DOHH2 (cell line): ENCODE measurements around the gene ZNF385C.
"Not testable (repeated sequence)": the region's sequence is repeated elsewhere in the genome, so short reads cannot be mapped to it uniquely, and the experiment has no call there.

ENCODE experiments used
- H3F3A ChIP-seq: fragments of 200-600 bp; sonication (generic), shearing (Covaris generic); 2 replicates; pipeline ENCODE4 v1.6.0; 2016; ENCODE audit warnings: antibody characterized with exemption, mild to moderate bottlenecking; ENCODE audit not compliant: control insufficient read depth, insufficient read depth
- H3K27ac ChIP-seq: fragments of 200-600 bp; sonication (generic); 2 replicates; pipeline ENCODE4 v1.5.1; 2014; ENCODE audit warnings: low read depth, mild to moderate bottlenecking, low read length, moderate library complexity
- H3K27me3 ChIP-seq: fragments of 200-600 bp; sonication (generic); 2 replicates; pipeline ENCODE4 v1.6.1; 2014; ENCODE audit warnings: mild to moderate bottlenecking, low read length, mixed read lengths; ENCODE audit not compliant: control insufficient read depth
- H3K36me3 ChIP-seq: fragments of 200-600 bp; sonication (generic); 2 replicates; pipeline ENCODE4 v1.6.1; 2014; ENCODE audit warnings: mild to moderate bottlenecking, low read length, moderate library complexity, mixed read lengths; ENCODE audit not compliant: control insufficient read depth
- H3K4me1 ChIP-seq: fragments of 200-600 bp; sonication (generic); 2 replicates; pipeline ENCODE4 v1.6.1; 2014; ENCODE audit warnings: mild to moderate bottlenecking, low read length, mixed read lengths; ENCODE audit not compliant: control insufficient read depth
- H3K4me2 ChIP-seq: fragments of 200-600 bp; sonication (generic); 2 replicates; pipeline ENCODE4 v1.6.0; 2014; ENCODE audit warnings: mild to moderate bottlenecking, low read length, moderate library complexity
- H3K4me3 ChIP-seq: fragments of 200-600 bp; sonication (generic); 2 replicates; pipeline ENCODE4 v1.5.1; 2014; ENCODE audit warnings: mild to moderate bottlenecking, low read length, mixed read lengths
- H3K79me2 ChIP-seq: fragments of 200-600 bp; sonication (generic); 2 replicates; pipeline ENCODE4 v1.6.1; 2014; ENCODE audit warnings: mild to moderate bottlenecking, low read length, mixed read lengths; ENCODE audit not compliant: control insufficient read depth
- H3K9me2 ChIP-seq: fragments of 200-600 bp; sonication (generic); replicated peaks from 2 replicates; pipeline ENCODE4 v1.6.1; 2014; ENCODE audit warnings: mild to moderate bottlenecking, low read length, mixed read lengths; ENCODE audit not compliant: control insufficient read depth
- H3K9me3 ChIP-seq: fragments of 200-600 bp; sonication (generic); 2 replicates; pipeline ENCODE4 v1.6.1; 2014; ENCODE audit warnings: antibody characterized with exemption, low read length, mixed read lengths; ENCODE audit not compliant: control insufficient read depth, insufficient read depth
- H4K20me1 ChIP-seq: fragments of 200-600 bp; sonication (generic); 2 replicates; pipeline ENCODE4 v1.6.0; 2014; ENCODE audit warnings: low read depth, mild to moderate bottlenecking, antibody characterized with exemption, low read length, moderate library complexity; ENCODE audit not compliant: control insufficient read depth, insufficient read depth
- EZH2phosphoT487 ChIP-seq: fragments of 200-600 bp; sonication (generic); IDR thresholded peaks from 2 replicates; pipeline ENCODE4 v1.6.1; 2017; ENCODE audit warnings: borderline replicate concordance, mild to moderate bottlenecking, antibody characterized with exemption, low read length, moderate library complexity, mixed read lengths
- TF ChIP-seq, protein P1 (sequence below): fragments of 200-600 bp; sonication (generic); IDR thresholded peaks from one replicate; pipeline ENCODE4 v1.5.1; 2014; ENCODE audit warnings: antibody characterized with exemption, mild to moderate bottlenecking, low read depth, low read length; ENCODE audit not compliant: poor library complexity, severe bottlenecking

The ZNF385C gene

DNA sequence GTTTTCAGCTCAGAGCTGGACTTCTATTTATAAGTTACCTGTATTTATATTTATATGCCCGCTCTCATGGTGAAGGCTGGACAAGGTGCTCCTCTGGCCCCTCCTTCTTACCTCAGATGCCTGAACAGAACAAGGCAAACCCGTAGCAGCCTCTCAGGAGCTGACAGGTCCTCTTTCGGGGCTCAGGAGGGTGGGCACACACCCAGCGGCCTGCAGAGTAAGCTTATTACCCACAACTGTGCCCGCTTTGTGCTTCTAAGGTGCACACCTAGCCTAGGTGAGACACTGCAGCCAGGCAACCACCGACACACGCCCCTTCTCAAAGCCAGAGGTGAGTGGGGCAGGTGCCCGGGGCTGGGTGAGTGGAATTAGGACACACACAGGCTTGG lies 73.1 kb downstream of the ZNF385C start:
- Histone ChIP-seq H3K9me2 (no peaks in the 10 kb centered on the region), H3K9me3 (no peaks in the 10 kb centered on the region), H3K27me3 (no peaks in the 10 kb centered on the region), H3K27ac (no peak overlapping the region), H4K20me1 (no peaks in the 10 kb centered on the region), H3K4me2 (no peak overlapping the region), H3K36me3 (peaks cover 35% of the 10 kb centered on the region), H3K79me2 (peaks cover 15% of the 10 kb centered on the region), H3F3A (0 out of 2 replicates have a peak, but pooled peaks cover 6% of the 10 kb centered on the region), H3K4me1 (peaks cover 16% of the 10 kb centered on the region), H3K4me3 (no peak overlapping the region)
- no peak for TF ChIP-seq EZH2phosphoT487
- TF ChIP-seq, protein P1, sequence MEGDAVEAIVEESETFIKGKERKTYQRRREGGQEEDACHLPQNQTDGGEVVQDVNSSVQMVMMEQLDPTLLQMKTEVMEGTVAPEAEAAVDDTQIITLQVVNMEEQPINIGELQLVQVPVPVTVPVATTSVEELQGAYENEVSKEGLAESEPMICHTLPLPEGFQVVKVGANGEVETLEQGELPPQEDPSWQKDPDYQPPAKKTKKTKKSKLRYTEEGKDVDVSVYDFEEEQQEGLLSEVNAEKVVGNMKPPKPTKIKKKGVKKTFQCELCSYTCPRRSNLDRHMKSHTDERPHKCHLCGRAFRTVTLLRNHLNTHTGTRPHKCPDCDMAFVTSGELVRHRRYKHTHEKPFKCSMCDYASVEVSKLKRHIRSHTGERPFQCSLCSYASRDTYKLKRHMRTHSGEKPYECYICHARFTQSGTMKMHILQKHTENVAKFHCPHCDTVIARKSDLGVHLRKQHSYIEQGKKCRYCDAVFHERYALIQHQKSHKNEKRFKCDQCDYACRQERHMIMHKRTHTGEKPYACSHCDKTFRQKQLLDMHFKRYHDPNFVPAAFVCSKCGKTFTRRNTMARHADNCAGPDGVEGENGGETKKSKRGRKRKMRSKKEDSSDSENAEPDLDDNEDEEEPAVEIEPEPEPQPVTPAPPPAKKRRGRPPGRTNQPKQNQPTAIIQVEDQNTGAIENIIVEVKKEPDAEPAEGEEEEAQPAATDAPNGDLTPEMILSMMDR = no peak

DNA sequence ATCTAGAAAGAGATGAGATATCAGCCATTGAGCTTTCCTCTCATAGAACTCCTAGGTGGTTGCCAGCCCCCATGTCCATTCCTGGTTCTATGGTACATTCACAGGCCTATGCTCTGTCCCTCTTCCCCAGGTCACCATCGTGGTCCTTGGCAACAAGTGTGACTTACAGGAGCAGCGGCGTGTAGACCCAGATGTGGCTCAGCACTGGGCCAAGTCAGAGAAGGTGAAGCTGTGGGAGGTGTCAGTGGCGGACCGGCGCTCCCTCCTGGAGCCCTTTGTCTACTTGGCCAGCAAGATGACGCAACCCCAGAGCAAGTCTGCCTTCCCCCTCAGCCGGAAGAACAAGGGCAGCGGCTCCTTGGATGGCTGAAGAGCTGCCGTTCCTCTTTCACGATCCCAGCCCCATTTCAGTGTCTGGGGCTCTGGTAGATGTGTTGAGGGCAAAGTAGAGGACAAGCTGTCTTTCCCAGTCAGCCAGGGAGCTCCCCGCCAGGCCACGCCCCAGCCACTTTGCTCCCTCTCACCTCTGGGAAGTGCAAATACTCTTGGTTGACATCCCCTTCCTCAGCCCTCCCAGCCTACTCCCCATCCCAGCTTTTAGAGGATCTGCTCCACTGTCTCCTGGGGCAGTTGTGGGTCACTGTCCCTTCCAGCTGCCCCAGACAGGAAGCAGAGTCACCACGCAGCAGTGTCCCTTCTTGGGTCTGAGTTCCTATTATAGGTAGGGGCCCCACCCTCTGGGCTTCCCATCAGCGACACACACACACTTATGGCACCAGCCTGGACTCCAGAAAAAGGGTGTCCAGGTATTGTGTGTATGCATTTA lies 74.5 kb downstream of the ZNF385C start:
- Histone ChIP-seq H3F3A (0 out of 2 replicates have a peak, but pooled peaks cover 6% of the 10 kb centered on the region), H3K9me3 (no peaks in the 10 kb centered on the region), H3K4me1 (peaks cover 21% of the 10 kb centered on the region), H3K4me3 (no peak overlapping the region), H3K9me2 (no peaks in the 10 kb centered on the region), H3K27ac (no peak overlapping the region), H3K36me3 (peaks cover 36% of the 10 kb centered on the region), H4K20me1 (no peaks in the 10 kb centered on the region), H3K4me2 (no peak overlapping the region), H3K27me3 (no peaks in the 10 kb centered on the region), H3K79me2 (peaks cover 18% of the 10 kb centered on the region)
- TF ChIP-seq, protein P1 = no peak

DNA sequence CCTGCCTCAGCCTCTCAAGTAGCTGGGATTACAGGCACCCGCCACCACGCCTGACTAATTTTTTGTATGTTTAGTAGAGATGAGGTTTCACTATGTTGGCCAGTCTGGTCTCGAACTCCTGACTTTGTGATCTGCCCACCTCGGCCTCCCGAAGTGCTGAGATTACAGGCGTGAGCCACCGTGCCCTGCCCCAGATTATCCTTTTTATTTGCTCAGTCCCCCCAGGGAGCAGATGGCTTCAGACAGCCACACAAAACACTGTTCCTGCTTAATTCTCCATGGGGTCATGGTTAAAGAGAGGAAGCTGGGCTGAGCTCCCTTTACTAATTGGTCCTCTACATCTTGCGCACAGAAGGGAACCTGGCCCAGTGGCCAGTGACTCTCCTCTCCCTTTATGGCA lies 77.4 kb downstream of the ZNF385C start:
- not testable (repeated sequence) for H4K20me1 ChIP-seq, H3K9me3 ChIP-seq, H3K27ac ChIP-seq, H3K9me2 ChIP-seq, H3K27me3 ChIP-seq, H3F3A ChIP-seq
- H3K4me3 ChIP-seq = peak overlapping the region; percentile 91
- H3K79me2 ChIP-seq = peaks cover 43% of the 10 kb centered on the region
- peak overlapping the region; percentile 84 for H3K4me2 ChIP-seq
- peaks cover 33% of the 10 kb centered on the region for H3K4me1 ChIP-seq
- H3K36me3 ChIP-seq = peaks cover 49% of the 10 kb centered on the region
